HCT116 (cell line): ENCODE data around the gene PDE6A. TPM values are rescaled to one million over a fixed set of nuclear protein-coding genes. Genes with fewer than 3 reads are reported as not detected.

ENCODE experiments used
- ATAC-seq: fragments of 200-7000 bp; cut with Tn5 transposase; 2 replicates; pipeline ENCODE4 v1.9.1; 2020; ENCODE audit warnings: mild to moderate bottlenecking, moderate library complexity
- BruUV-seq: library from RNA; stranded (reverse); fragments of 400-500 nt; replicated peaks from 2 replicates; lab custom pipeline; 2021; lab: Mats Ljungman, UMichigan
- CTCF ChIA-PET: fragments of 300-600 bp; sonication (Branson Sonifier 250); formaldehyde crosslinking; loops from one replicate; lab custom pipeline; 2021; ENCODE audit warnings: antibody characterized with exemption; lab: Charles Lee
- POLR2A ChIA-PET: fragments of 300-600, 350-600 bp; sonication (Branson Sonifier 250); formaldehyde crosslinking; loops from one replicate; lab custom pipeline; 2021; ENCODE audit warnings: antibody characterized with exemption; lab: Charles Lee
- RAD21 ChIA-PET, 2 experiments: fragments of 300-600 bp; sonication (Branson Sonifier 250); formaldehyde crosslinking; loops; one replicate each; lab custom pipeline; 2023; ENCODE audit warnings: low total read pairs in 2 of 2; ENCODE audit not compliant: uncharacterized antibody in 2 of 2, unreplicated experiment in 2 of 2, low non-redundant PET in 1 of 2; lab: Charles Lee
- DNase-seq: peaks from one replicate; pipeline ENCODE4 v3.0.0-alpha.2; 2010; ENCODE audit warnings: low read depth, low spot score
- H2AFZ ChIP-seq: fragments of 200-600 bp; shearing (Covaris generic), sonication (generic); 2 replicates; pipeline ENCODE4 v1.6.1; 2017; ENCODE audit warnings: low read depth, mixed run types, mixed read lengths, antibody characterized with exemption, low read length; ENCODE audit not compliant: poor library complexity, severe bottlenecking
- H3K27ac ChIP-seq: 2 replicates; pipeline ENCODE4 v1.5.1; 2012; ENCODE audit warnings: low read depth, low read length
- H3K27me3 ChIP-seq: fragments of 200-600 bp; sonication (generic); 2 replicates; pipeline ENCODE4 v1.6.1; 2016; ENCODE audit warnings: mixed run types, low read length, mixed read lengths; ENCODE audit not compliant: insufficient read depth
- H3K36me3 ChIP-seq, 2 experiments: fragments of 200-500 bp in 1 of 2; fragments of 200-600 bp in 1 of 2; sonication (Bioruptor generic) in 1 of 2; sonication (generic) in 1 of 2; 2 replicates each; pipeline versions ENCODE4 v1.5.1 to v1.6.1; 2014 to 2016; ENCODE audit warnings: low read length in 2 of 2, inconsistent platforms in 1 of 2, mixed read lengths in 1 of 2, mixed run types in 1 of 2; ENCODE audit not compliant: insufficient read depth in 2 of 2, control insufficient read depth in 1 of 2
- H3K4me1 ChIP-seq, 2 experiments: fragments of 200-600 bp in 1 of 2; sonication (generic) in 1 of 2; 2 replicates each; pipeline versions ENCODE4 v1.5.1 to v1.6.1; 2012 to 2017; ENCODE audit warnings: low read length in 2 of 2, inconsistent platforms in 1 of 2, mild to moderate bottlenecking in 1 of 2, mixed read lengths in 1 of 2, mixed run types in 1 of 2, moderate library complexity in 1 of 2; ENCODE audit not compliant: insufficient read depth in 2 of 2, control insufficient read depth in 1 of 2
- H3K4me2 ChIP-seq: fragments of 200-600 bp; sonication (generic); 2 replicates; pipeline ENCODE4 v1.6.1; 2017; ENCODE audit warnings: mixed run types, low read length, mixed read lengths
- H3K4me3 ChIP-seq, 2 experiments: fragments of 200-600 bp in 1 of 2; sonication (generic) in 1 of 2; replicated peaks in 1 of 2; 2 replicates each; pipeline ENCODE4 v1.5.1; 2011 to 2016; ENCODE audit warnings: low read length in 2 of 2, control low read depth in 1 of 2, low read depth in 1 of 2, mild to moderate bottlenecking in 1 of 2, mixed read lengths in 1 of 2, mixed run types in 1 of 2
- H3K79me2 ChIP-seq: fragments of 200-600 bp; sonication (generic); 2 replicates; pipeline ENCODE4 v1.6.1; 2017; ENCODE audit warnings: mild to moderate bottlenecking, mixed run types, low read length, moderate library complexity, mixed read lengths; ENCODE audit not compliant: insufficient read depth
- H3K9ac ChIP-seq: fragments of 200-600 bp; sonication (generic); 2 replicates; pipeline ENCODE4 v1.6.1; 2016; ENCODE audit warnings: low read length, mixed read lengths
- H3K9me2 ChIP-seq: fragments of 200-600 bp; sonication (generic), shearing (Covaris generic); 2 replicates; pipeline ENCODE4 v1.6.1; 2017; ENCODE audit warnings: mixed run types, mild to moderate bottlenecking, moderate library complexity; ENCODE audit not compliant: insufficient read depth
- H3K9me3 ChIP-seq, 2 experiments: fragments of 200-500 bp in 1 of 2; fragments of 200-600 bp in 1 of 2; sonication (Bioruptor generic) in 1 of 2; sonication (generic) in 1 of 2; 2 replicates each; pipeline ENCODE4 v1.6.1; 2014 to 2017; ENCODE audit warnings: low read length in 2 of 2, mixed read lengths in 2 of 2, inconsistent platforms in 1 of 2, low read depth in 1 of 2, mild to moderate bottlenecking in 1 of 2, mixed run types in 1 of 2, moderate library complexity in 1 of 2; ENCODE audit not compliant: control insufficient read depth in 1 of 2, insufficient read depth in 1 of 2
- H4K20me1 ChIP-seq: fragments of 200-600 bp; sonication (generic), shearing (Covaris generic); 2 replicates; pipeline ENCODE4 v1.6.1; 2017; ENCODE audit warnings: mixed run types, mild to moderate bottlenecking, moderate library complexity; ENCODE audit not compliant: insufficient read depth
- CBX3 ChIP-seq: IDR thresholded peaks from 2 replicates; pipeline ENCODE4 v1.6.1; 2012; ENCODE audit warnings: low read depth
- CEBPB ChIP-seq: IDR thresholded peaks from 2 replicates; pipeline ENCODE4 v1.6.1; 2012; ENCODE audit warnings: low read depth
- EGR1 ChIP-seq: IDR thresholded peaks from 2 replicates; pipeline ENCODE4 v1.6.1; 2012; ENCODE audit warnings: low read depth
- ELF1 ChIP-seq: IDR thresholded peaks from 2 replicates; pipeline ENCODE4 v1.6.1; 2012; ENCODE audit warnings: low read depth, borderline replicate concordance
- EZH2 ChIP-seq: fragments of 200-600 bp; sonication (generic); IDR thresholded peaks from 2 replicates; pipeline ENCODE4 v1.6.1; 2017; ENCODE audit warnings: antibody characterized with exemption, mixed run types
- JUND ChIP-seq: IDR thresholded peaks from 2 replicates; pipeline ENCODE4 v1.6.1; 2012
- MAX ChIP-seq: IDR thresholded peaks from 2 replicates; pipeline ENCODE4 v1.6.1; 2012
- SIN3A ChIP-seq: IDR thresholded peaks from 2 replicates; pipeline ENCODE4 v1.6.1; 2012; ENCODE audit warnings: low read depth
- SP1 ChIP-seq: IDR thresholded peaks from 2 replicates; pipeline ENCODE4 v1.6.1; 2012; ENCODE audit warnings: low read depth
- SRF ChIP-seq: IDR thresholded peaks from 2 replicates; pipeline ENCODE4 v1.6.1; 2012; ENCODE audit warnings: low read depth
- ZFX ChIP-seq: fragments of 450-650 bp; IDR thresholded peaks from 2 replicates; pipeline ENCODE4 v1.6.1; 2017
- ZNF274 ChIP-seq: fragments of 200-500 bp; sonication (Bioruptor generic); IDR thresholded peaks from 2 replicates; pipeline ENCODE4 v1.6.1; 2014; ENCODE audit warnings: mild to moderate bottlenecking, low read depth, low read length, inconsistent platforms
- intact Hi-C: fragments of 100-400 bp; cut with micrococcal nuclease; formaldehyde crosslinking; loops from 2 replicates; pipeline ENCODE4 v1.10.0; 2022
- total RNA-seq: library from RNA; stranded (reverse); gene quantifications from one replicate; pipeline ENCODE4 v1.2.1, GENCODE V29; 2021; ENCODE audit not compliant: unreplicated experiment
- TF ChIP-seq, protein P1 (sequence below): IDR thresholded peaks from 2 replicates; pipeline ENCODE4 v1.6.1; 2012
- TF ChIP-seq, protein P2 (sequence below): IDR thresholded peaks from 2 replicates; pipeline ENCODE4 v1.6.1; 2011; ENCODE audit warnings: mild to moderate bottlenecking, low read length, moderate library complexity; ENCODE audit not compliant: insufficient replicate concordance; ENCODE audit errors: extremely low read depth
- TF ChIP-seq, protein P3 (sequence below): IDR thresholded peaks from 2 replicates; pipeline ENCODE4 v1.6.1; 2012; ENCODE audit warnings: low read depth

The PDE6A gene
- total RNA-seq, 1 experiment from 2014 or later, result not detected

GRCh38 chr5:149817539-149818060, 127.0 kb downstream of the PDE6A start:
- POLR2A ChIA-PET, result no interaction called here
- intact Hi-C loops, result no loop called here
- CTCF ChIA-PET, result interaction anchor here (1.8 kb wide), 1 partner anchor 11 kb away, joined by 5 read pairs; no protein-coding TSS in a partner anchor
- Histone ChIP-seq H3K27me3 (no peaks in the 10 kb centered on the region), H3K36me3 (no peaks in the 10 kb centered on the region), H3K9ac (no peak overlapping the region), H3K4me1 (no peaks in the 10 kb centered on the region), H3K9me3 (no peaks in the 10 kb centered on the region), H4K20me1 (no peaks in the 10 kb centered on the region), H3K4me2 (no peak overlapping the region), H3K9me2 (no peaks in the 10 kb centered on the region), H2AFZ (no peak overlapping the region), H3K27ac (no peak overlapping the region), H3K79me2 (no peaks in the 10 kb centered on the region), H3K4me3 (no peak overlapping the region)
- BruUV-seq, result no TSS peak
- no peak for ATAC-seq
- RAD21 ChIA-PET, result no interaction called here
- DNase-seq, result no peak
- TF ChIP-seq, protein P1, sequence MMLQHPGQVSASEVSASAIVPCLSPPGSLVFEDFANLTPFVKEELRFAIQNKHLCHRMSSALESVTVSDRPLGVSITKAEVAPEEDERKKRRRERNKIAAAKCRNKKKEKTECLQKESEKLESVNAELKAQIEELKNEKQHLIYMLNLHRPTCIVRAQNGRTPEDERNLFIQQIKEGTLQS, result no peak
- no peak for TF ChIP-seq ELF1
- TF ChIP-seq JUND, result no peak
- TF ChIP-seq SP1, result no peak
- no peak for TF ChIP-seq CBX3

GRCh38 chr5:149816661-149817060, 127.9 kb downstream of the PDE6A start:
- BruUV-seq, result no TSS peak

More at GRCh38 chr5:149816661-149817060, 127.9 kb downstream of the PDE6A start:
- ChIA-PET RAD21 (no interaction called here), CTCF (interaction anchor here (1.6 kb wide), 1 partner anchor 11 kb away, joined by 6 read pairs; no protein-coding TSS in a partner anchor), POLR2A (no interaction called here)
- no peak overlapping the region for H3K27ac ChIP-seq
- no peak overlapping the region for H3K4me3 ChIP-seq
- no peaks in the 10 kb centered on the region for H4K20me1 ChIP-seq
- no peak for ATAC-seq
- intact Hi-C loops, result no loop called here
- no peak overlapping the region for H3K9ac ChIP-seq
- no peak for DNase-seq
- TF ChIP-seq CEBPB, result no peak
- TF ChIP-seq, protein P2, sequence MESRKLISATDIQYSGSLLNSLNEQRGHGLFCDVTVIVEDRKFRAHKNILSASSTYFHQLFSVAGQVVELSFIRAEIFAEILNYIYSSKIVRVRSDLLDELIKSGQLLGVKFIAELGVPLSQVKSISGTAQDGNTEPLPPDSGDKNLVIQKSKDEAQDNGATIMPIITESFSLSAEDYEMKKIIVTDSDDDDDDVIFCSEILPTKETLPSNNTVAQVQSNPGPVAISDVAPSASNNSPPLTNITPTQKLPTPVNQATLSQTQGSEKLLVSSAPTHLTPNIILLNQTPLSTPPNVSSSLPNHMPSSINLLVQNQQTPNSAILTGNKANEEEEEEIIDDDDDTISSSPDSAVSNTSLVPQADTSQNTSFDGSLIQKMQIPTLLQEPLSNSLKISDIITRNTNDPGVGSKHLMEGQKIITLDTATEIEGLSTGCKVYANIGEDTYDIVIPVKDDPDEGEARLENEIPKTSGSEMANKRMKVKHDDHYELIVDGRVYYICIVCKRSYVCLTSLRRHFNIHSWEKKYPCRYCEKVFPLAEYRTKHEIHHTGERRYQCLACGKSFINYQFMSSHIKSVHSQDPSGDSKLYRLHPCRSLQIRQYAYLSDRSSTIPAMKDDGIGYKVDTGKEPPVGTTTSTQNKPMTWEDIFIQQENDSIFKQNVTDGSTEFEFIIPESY, result no peak
- TF ChIP-seq, protein P3, sequence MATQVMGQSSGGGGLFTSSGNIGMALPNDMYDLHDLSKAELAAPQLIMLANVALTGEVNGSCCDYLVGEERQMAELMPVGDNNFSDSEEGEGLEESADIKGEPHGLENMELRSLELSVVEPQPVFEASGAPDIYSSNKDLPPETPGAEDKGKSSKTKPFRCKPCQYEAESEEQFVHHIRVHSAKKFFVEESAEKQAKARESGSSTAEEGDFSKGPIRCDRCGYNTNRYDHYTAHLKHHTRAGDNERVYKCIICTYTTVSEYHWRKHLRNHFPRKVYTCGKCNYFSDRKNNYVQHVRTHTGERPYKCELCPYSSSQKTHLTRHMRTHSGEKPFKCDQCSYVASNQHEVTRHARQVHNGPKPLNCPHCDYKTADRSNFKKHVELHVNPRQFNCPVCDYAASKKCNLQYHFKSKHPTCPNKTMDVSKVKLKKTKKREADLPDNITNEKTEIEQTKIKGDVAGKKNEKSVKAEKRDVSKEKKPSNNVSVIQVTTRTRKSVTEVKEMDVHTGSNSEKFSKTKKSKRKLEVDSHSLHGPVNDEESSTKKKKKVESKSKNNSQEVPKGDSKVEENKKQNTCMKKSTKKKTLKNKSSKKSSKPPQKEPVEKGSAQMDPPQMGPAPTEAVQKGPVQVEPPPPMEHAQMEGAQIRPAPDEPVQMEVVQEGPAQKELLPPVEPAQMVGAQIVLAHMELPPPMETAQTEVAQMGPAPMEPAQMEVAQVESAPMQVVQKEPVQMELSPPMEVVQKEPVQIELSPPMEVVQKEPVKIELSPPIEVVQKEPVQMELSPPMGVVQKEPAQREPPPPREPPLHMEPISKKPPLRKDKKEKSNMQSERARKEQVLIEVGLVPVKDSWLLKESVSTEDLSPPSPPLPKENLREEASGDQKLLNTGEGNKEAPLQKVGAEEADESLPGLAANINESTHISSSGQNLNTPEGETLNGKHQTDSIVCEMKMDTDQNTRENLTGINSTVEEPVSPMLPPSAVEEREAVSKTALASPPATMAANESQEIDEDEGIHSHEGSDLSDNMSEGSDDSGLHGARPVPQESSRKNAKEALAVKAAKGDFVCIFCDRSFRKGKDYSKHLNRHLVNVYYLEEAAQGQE, result no peak
- TF ChIP-seq ZFX, result no peak
- TF ChIP-seq, protein P1, result no peak
- no peak for TF ChIP-seq SRF
- TF ChIP-seq EZH2, result no peak
- no peak for TF ChIP-seq MAX
- TF ChIP-seq SIN3A, result no peak
- TF ChIP-seq EGR1, result no peak
- no peak for TF ChIP-seq ZNF274
- H3K27me3 ChIP-seq, result no peaks in the 10 kb centered on the region
- no peaks in the 10 kb centered on the region for H3K36me3 ChIP-seq
- no peak overlapping the region for H2AFZ ChIP-seq
- no peaks in the 10 kb centered on the region for H3K9me2 ChIP-seq
- H3K4me2 ChIP-seq, result no peak overlapping the region
- H3K9me3 ChIP-seq, result no peaks in the 10 kb centered on the region
- H3K4me1 ChIP-seq, result no peaks in the 10 kb centered on the region
- no peaks in the 10 kb centered on the region for H3K79me2 ChIP-seq
